Endothelial cell (in vitro differentiated cells): Measurements from ENCODE around the gene PLOD3. TPM values are rescaled to one million over a fixed set of nuclear protein-coding genes. Genes with fewer than 3 reads are reported as not detected.

ENCODE experiments used
- DNase-seq: peaks from one replicate; pipeline ENCODE4 v3.0.0; 2021; ENCODE audit warnings: low spot score
- H3K27ac Mint-ChIP-seq: one replicate; pipeline ENCODE4 v1.8.0; 2021; ENCODE audit warnings: mixed read lengths, inconsistent platforms; ENCODE audit not compliant: unreplicated experiment
- H3K27me3 Mint-ChIP-seq: one replicate; pipeline ENCODE4 v1.8.0; 2021; ENCODE audit warnings: mild to moderate bottlenecking, moderate library complexity, mixed read lengths, inconsistent platforms; ENCODE audit not compliant: unreplicated experiment
- H3K36me3 Mint-ChIP-seq: one replicate; pipeline ENCODE4 v1.8.0; 2021; ENCODE audit warnings: mild to moderate bottlenecking, low read depth, mixed read lengths, inconsistent platforms; ENCODE audit not compliant: unreplicated experiment
- H3K4me1 Mint-ChIP-seq: one replicate; pipeline ENCODE4 v1.8.0; 2021; ENCODE audit warnings: mild to moderate bottlenecking, mixed read lengths, inconsistent platforms; ENCODE audit not compliant: unreplicated experiment
- H3K4me3 Mint-ChIP-seq: one replicate; pipeline ENCODE4 v1.8.0; 2021; ENCODE audit warnings: mild to moderate bottlenecking, mixed read lengths, inconsistent platforms; ENCODE audit not compliant: unreplicated experiment
- H3K9me3 Mint-ChIP-seq: one replicate; pipeline ENCODE4 v1.8.0; 2021; ENCODE audit warnings: mixed read lengths, inconsistent platforms; ENCODE audit not compliant: unreplicated experiment
- total RNA-seq: library from RNA; stranded (reverse); fragmentation: NEBNext Ultra II Directional; extraction: Animal tissue kit (Norgen Biotek cat#: 25700); gene quantifications from one replicate; pipeline ENCODE4 v1.2.1, GENCODE V29; 2021; ENCODE audit not compliant: unreplicated experiment
- TF ChIP-seq, protein P1 (sequence below): fragments of 200-600 bp; sonication (generic); IDR thresholded peaks from one replicate; pipeline ENCODE4 v1.5.0; 2021; ENCODE audit warnings: antibody characterized with exemption; ENCODE audit not compliant: unreplicated experiment

PLOD3 gene
- total RNA-seq, 1 donor from 2014 or later: 73.0 TPM

DNA sequence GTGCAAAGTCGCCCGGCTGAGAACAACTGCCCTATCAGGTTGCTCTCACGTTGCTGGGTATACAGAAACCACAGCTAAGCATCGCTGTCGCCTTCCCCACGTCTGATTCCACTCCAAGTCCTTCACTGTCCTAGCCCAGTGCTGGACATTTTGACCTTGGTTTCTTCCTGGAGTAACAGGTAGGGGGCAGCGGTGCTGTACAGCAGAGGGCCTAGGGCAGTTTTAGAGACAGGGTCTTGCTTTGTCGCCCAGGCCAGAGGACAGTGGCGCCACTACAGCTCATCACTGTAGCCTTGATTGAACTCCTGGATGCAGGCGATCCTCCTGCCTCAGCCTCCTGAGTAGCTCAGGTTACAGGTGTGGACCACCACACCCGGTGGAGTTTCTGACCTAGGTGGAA, 17.7 kb upstream of the PLOD3 start:
- H3K4me3 Mint-ChIP-seq: no peak overlapping the region

GRCh38 chr7:101234636-101235035, 17.3 kb upstream of the PLOD3 start:
- no peak for DNase-seq
- Mint-ChIP-seq H3K27ac (no peak overlapping the region), H3K9me3 (no peaks in the 10 kb centered on the region), H3K4me1 (peaks cover 24% of the 10 kb centered on the region), H3K36me3 (no peaks in the 10 kb centered on the region), H3K4me3 (no peak overlapping the region), H3K27me3 (peaks cover 7% of the 10 kb centered on the region)
- TF ChIP-seq, protein P1, sequence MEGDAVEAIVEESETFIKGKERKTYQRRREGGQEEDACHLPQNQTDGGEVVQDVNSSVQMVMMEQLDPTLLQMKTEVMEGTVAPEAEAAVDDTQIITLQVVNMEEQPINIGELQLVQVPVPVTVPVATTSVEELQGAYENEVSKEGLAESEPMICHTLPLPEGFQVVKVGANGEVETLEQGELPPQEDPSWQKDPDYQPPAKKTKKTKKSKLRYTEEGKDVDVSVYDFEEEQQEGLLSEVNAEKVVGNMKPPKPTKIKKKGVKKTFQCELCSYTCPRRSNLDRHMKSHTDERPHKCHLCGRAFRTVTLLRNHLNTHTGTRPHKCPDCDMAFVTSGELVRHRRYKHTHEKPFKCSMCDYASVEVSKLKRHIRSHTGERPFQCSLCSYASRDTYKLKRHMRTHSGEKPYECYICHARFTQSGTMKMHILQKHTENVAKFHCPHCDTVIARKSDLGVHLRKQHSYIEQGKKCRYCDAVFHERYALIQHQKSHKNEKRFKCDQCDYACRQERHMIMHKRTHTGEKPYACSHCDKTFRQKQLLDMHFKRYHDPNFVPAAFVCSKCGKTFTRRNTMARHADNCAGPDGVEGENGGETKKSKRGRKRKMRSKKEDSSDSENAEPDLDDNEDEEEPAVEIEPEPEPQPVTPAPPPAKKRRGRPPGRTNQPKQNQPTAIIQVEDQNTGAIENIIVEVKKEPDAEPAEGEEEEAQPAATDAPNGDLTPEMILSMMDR: no peak

More for the DNA sequence above, 17.7 kb upstream of the PLOD3 start:
- Mint-ChIP-seq H3K4me1 (peaks cover 24% of the 10 kb centered on the region), H3K36me3 (no peaks in the 10 kb centered on the region), H3K27me3 (peaks cover 7% of the 10 kb centered on the region), H3K9me3 (no peaks in the 10 kb centered on the region), H3K27ac (no peak overlapping the region)
- DNase-seq: peak; percentile 52
- TF ChIP-seq, protein P1: peak; percentile 27

GRCh38 chr7:101233907-101234547, 16.6 kb upstream of the PLOD3 start:
- H3K4me3 Mint-ChIP-seq: no peak overlapping the region
- H3K27ac Mint-ChIP-seq: no peak overlapping the region
- H3K4me1 Mint-ChIP-seq: peaks cover 19% of the 10 kb centered on the region
- TF ChIP-seq, protein P1: no peak
- no peaks in the 10 kb centered on the region for H3K9me3 Mint-ChIP-seq
- H3K27me3 Mint-ChIP-seq: peaks cover 7% of the 10 kb centered on the region
- H3K36me3 Mint-ChIP-seq: peaks cover 2% of the 10 kb centered on the region
- DNase-seq: no peak

- Mint-ChIP-seq H3K9me3 (no peaks in the 10 kb centered on the region), H3K36me3 (peaks cover 3% of the 10 kb centered on the region), H3K4me1 (peaks cover 13% of the 10 kb centered on the region), H3K27me3 (peaks cover 7% of the 10 kb centered on the region), H3K4me3 (peak overlapping the region; percentile 62), H3K27ac (no peak overlapping the region)
- TF ChIP-seq, protein P1: no peak
- peak; percentile 40 for DNase-seq
These were observed 14.9 kb upstream of the PLOD3 start for GRCh38 chr7:101232141-101232850.

DNA sequence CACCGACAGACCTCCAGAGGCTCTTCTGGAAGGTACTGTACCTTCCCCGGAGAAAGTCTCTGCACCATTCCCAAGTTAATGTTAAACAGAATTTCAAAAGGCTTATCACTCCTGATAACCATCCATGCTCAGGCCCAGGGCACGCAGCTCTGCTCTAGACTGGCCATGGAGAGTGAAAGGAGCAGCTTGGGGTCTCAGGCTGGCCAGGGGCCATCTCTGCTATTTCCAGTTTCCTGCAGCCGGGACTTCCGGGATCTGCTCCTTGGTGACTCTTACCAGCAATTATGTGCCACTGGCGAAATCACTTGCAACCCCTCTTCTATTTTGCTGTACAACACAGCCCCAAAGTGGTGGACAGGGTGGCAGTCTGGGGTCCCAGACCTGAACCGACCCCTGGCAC, 14.3 kb upstream of the PLOD3 start:
- TF ChIP-seq, protein P1: no peak
- Mint-ChIP-seq H3K36me3 (peaks cover 3% of the 10 kb centered on the region), H3K4me3 (peak overlapping the region; percentile 62), H3K27me3 (peaks cover 7% of the 10 kb centered on the region), H3K27ac (peak overlapping the region; percentile 30), H3K4me1 (peaks cover 13% of the 10 kb centered on the region), H3K9me3 (no peaks in the 10 kb centered on the region)
- DNase-seq: no peak
